ENCODE data around the gene PKMYT1. TPM values are rescaled to one million over a fixed set of nuclear protein-coding genes. Genes with fewer than 3 reads are reported as not detected.
"Not testable (repeated sequence)": the region's sequence is repeated elsewhere in the genome, so short reads cannot be mapped to it uniquely, and the experiment has no call there.

PKMYT1 gene
- total RNA-seq, 2 experiments from 2014 or later: 144 to 145 TPM

- Mint-ChIP-seq H3K4me1 (no peaks in the 10 kb centered on the region), H3K36me3 (peaks cover 2% of the 10 kb centered on the region), H3K9me3 (no peaks in the 10 kb centered on the region), H3K27me3 (peaks cover 14% of the 10 kb centered on the region), H3K27ac (no peak overlapping the region), H3K4me3 (no peak overlapping the region)
- DNase-seq: no peak
Observed at GRCh38 chr16:2953706-2954627, 26.3 kb downstream of the PKMYT1 start.

DNA sequence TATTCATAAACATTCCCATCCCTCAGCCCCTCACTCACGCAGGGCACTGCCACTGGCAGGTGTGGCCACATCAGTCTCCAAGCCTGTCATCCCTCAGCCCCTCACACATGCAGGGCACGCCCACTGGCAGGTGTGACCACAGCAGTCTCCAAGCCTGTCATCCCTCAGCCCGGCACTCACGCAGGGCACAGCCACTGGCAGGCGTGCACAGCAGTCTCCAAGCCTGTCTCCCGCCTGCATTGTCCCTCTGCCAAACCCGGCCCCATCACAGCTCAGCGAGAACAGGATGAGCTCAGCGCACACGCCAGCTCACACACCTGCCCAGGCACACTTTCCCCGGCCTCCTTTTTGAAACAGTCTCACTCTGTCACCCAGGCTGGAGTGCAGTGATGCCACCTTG lies 27.6 kb downstream of the PKMYT1 start:
- no peak for DNase-seq
- peaks cover 2% of the 10 kb centered on the region for H3K36me3 Mint-ChIP-seq
- no peak overlapping the region for H3K4me3 Mint-ChIP-seq
- peaks cover 14% of the 10 kb centered on the region for H3K27me3 Mint-ChIP-seq
- no peaks in the 10 kb centered on the region for H3K4me1 Mint-ChIP-seq
- no peak overlapping the region for H3K27ac Mint-ChIP-seq
- no peaks in the 10 kb centered on the region for H3K9me3 Mint-ChIP-seq

GRCh38 chr16:2950773-2951172 lies 29.5 kb downstream of the PKMYT1 start:
- Mint-ChIP-seq H3K27me3 (no peaks in the 10 kb centered on the region), H3K36me3 (peaks cover 2% of the 10 kb centered on the region), H3K27ac (no peak overlapping the region), H3K4me1 (no peaks in the 10 kb centered on the region), H3K4me3 (no peak overlapping the region), H3K9me3 (no peaks in the 10 kb centered on the region)
- DNase-seq: no peak

DNA sequence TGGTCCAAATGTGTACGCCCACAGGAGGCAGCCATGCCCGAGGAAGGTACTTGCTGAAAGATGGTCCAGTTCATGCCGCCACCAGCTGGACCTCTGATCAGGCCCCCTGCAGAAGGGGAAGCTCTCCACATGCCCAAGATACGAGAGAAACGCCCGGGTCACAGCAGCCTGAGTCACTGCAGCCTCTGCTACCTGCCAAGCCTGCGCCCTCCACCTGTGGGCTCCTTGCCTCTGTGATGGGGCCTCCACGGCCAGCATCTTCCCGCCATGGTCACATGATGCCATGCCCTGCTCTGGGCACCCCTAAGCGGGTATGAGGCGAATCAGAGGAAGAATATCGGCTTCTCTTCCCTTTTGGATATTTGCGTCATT lies 29.9 kb downstream of the PKMYT1 start:
- H3K27ac Mint-ChIP-seq: no peak overlapping the region
- no peak overlapping the region for H3K4me3 Mint-ChIP-seq
- no peaks in the 10 kb centered on the region for H3K9me3 Mint-ChIP-seq
- H3K36me3 Mint-ChIP-seq: peaks cover 2% of the 10 kb centered on the region
- H3K27me3 Mint-ChIP-seq: no peaks in the 10 kb centered on the region
- no peaks in the 10 kb centered on the region for H3K4me1 Mint-ChIP-seq
- no peak for DNase-seq

GRCh38 chr16:2949705-2950352 lies 30.4 kb downstream of the PKMYT1 start:
- Mint-ChIP-seq H3K4me3 (no peak overlapping the region), H3K9me3 (no peaks in the 10 kb centered on the region), H3K27ac (no peak overlapping the region), H3K4me1 (no peaks in the 10 kb centered on the region), H3K27me3 (no peaks in the 10 kb centered on the region), H3K36me3 (peaks cover 2% of the 10 kb centered on the region)
- no peak for DNase-seq

GRCh38 chr16:2948807-2949704 lies 31.2 kb downstream of the PKMYT1 start:
- Mint-ChIP-seq H3K36me3 (peaks cover 2% of the 10 kb centered on the region), H3K4me3 (no peak overlapping the region), H3K4me1 (no peaks in the 10 kb centered on the region), H3K9me3 (no peaks in the 10 kb centered on the region), H3K27ac (no peak overlapping the region), H3K27me3 (no peaks in the 10 kb centered on the region)
- no peak for DNase-seq

DNA sequence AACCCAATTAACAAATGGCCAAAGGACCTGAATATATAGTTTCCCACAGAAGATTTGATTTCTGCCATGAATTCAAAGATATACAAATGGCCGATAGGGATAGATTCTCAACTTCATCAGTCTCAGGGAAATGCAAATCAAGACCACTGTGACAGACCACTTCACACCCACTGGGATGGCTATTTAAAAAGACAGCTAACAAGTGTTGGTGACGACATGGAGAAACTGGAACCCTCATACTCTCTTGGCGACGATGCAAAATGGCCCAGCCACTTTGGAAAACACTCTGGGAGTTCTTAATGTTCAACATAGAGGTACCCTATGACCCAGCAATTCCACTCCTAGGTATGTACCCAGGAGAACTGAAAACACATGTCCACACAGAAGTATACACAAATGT lies 33.6 kb downstream of the PKMYT1 start:
- H3K4me1 Mint-ChIP-seq: no peaks in the 10 kb centered on the region
- no peaks in the 10 kb centered on the region for H3K9me3 Mint-ChIP-seq
- H3K4me3 Mint-ChIP-seq: no peak overlapping the region
- H3K27ac Mint-ChIP-seq: no peak overlapping the region
- no peaks in the 10 kb centered on the region for H3K27me3 Mint-ChIP-seq
- H3K36me3 Mint-ChIP-seq: peaks cover 6% of the 10 kb centered on the region
- no peak for DNase-seq

GRCh38 chr16:2943716-2944115 lies 36.5 kb downstream of the PKMYT1 start:
- H3K4me3 Mint-ChIP-seq, DNase-seq, H3K36me3 Mint-ChIP-seq, H3K27me3 Mint-ChIP-seq, H3K4me1 Mint-ChIP-seq, H3K9me3 Mint-ChIP-seq, H3K27ac Mint-ChIP-seq: not testable (repeated sequence)

DNA sequence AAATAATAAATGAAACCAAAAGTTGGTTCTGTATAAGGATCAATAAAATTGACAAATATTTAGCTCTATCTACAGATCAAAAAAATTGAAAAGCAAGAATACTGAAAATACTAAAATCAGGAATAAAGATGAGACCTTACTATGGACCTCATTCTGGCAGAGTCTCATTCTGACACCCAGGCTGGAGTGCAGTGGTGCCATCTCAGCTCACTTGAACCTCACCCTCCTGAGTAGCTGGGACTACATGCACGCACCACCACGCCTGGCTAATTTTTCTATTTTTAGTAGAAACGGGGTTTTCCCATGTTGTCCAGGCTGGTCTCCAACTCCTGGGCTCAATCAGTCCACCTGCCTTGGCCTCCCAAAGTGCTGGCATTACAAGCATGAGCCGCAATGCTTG lies 38.2 kb downstream of the PKMYT1 start:
- H3K4me3 Mint-ChIP-seq: no peak overlapping the region
- no peak overlapping the region for H3K27ac Mint-ChIP-seq
- peaks cover 9% of the 10 kb centered on the region for H3K36me3 Mint-ChIP-seq
- DNase-seq: no peak
- no peaks in the 10 kb centered on the region for H3K27me3 Mint-ChIP-seq
- H3K9me3 Mint-ChIP-seq: no peaks in the 10 kb centered on the region
- H3K4me1 Mint-ChIP-seq: no peaks in the 10 kb centered on the region

GRCh38 chr16:2939968-2940367 lies 40.3 kb downstream of the PKMYT1 start:
- Mint-ChIP-seq H3K27me3 (no peaks in the 10 kb centered on the region), H3K27ac (no peak overlapping the region), H3K4me1 (no peaks in the 10 kb centered on the region), H3K36me3 (peaks cover 13% of the 10 kb centered on the region), H3K4me3 (no peak overlapping the region), H3K9me3 (no peaks in the 10 kb centered on the region)
- DNase-seq: no peak

DNA sequence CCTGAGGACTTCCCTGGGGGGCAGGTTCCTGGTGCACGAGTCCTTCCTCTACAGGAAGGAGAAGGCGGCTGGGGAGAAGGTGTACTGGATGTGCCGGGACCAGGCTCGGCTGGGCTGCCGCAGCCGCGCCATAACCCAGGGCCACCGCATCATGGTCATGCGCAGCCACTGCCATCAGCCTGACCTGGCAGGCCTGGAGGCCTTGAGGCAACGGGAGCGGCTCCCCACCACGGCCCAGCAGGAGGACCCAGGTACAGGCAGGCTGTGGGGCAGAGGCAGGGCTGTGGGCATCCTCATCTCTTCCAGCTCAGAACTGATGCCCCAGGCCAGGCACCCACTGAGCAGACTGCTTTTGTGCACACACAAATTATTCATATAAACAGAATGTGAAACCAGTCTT lies 42.0 kb downstream of the PKMYT1 start:
- no peaks in the 10 kb centered on the region for H3K9me3 Mint-ChIP-seq
- peaks cover 16% of the 10 kb centered on the region for H3K36me3 Mint-ChIP-seq
- no peak overlapping the region for H3K27ac Mint-ChIP-seq
- no peak overlapping the region for H3K4me3 Mint-ChIP-seq
- no peaks in the 10 kb centered on the region for H3K27me3 Mint-ChIP-seq
- no peak for DNase-seq
- no peaks in the 10 kb centered on the region for H3K4me1 Mint-ChIP-seq

DNA sequence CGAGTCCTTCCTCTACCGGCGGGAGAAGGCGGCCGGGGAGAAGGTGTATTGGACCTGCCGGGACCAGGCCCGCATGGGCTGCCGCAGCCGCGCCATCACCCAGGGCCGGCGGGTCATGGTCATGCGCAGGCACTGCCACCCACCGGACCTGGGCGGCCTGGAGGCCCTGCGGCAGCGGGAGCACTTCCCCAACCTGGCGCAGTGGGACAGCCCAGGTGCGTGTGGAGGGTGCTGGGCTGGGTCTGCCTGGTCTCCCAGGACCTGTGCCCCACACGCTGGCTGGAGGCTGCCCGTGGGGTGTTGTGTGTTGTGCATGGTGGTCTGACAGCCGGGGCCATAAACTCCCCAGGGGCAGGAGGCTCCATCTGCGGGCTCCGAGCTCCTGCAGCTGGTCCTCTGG lies 43.1 kb downstream of the PKMYT1 start:
- no peak overlapping the region for H3K4me3 Mint-ChIP-seq
- H3K27me3 Mint-ChIP-seq: no peaks in the 10 kb centered on the region
- H3K27ac Mint-ChIP-seq: no peak overlapping the region
- no peak for DNase-seq
- no peaks in the 10 kb centered on the region for H3K4me1 Mint-ChIP-seq
- H3K9me3 Mint-ChIP-seq: no peaks in the 10 kb centered on the region
- H3K36me3 Mint-ChIP-seq: peaks cover 14% of the 10 kb centered on the region

DNA sequence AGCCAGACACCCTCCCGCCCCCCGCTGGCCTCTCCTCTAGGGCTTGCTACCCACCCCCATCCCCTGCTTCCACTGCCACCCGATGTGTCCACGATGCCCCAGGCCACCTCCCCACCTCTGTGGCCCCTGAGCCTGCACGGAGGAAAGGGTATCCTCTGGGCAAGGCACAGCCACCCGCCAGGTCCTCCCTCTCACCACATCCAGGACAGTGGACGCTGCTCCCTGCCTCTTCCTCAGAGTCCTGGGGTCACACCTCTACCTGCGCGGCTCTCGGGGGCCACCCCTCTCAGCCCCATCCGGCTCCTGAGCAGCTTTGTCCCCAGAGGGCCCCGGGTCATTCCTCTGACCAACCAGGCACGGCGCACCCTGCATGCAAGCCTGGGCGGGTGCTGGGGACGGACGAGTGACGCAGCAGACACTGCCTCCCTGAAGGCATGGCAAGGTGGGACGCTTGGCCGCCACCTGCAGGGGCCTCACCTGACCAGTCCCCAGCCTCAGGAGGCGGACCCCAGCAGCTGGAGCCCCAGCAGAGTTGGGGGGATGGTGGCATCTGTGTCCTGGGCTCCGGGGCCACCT lies 43.7 kb downstream of the PKMYT1 start:
- Mint-ChIP-seq H3K36me3 (peaks cover 12% of the 10 kb centered on the region), H3K9me3 (no peaks in the 10 kb centered on the region), H3K4me3 (no peak overlapping the region), H3K27me3 (no peaks in the 10 kb centered on the region), H3K4me1 (no peaks in the 10 kb centered on the region), H3K27ac (no peak overlapping the region)
- DNase-seq: no peak

GRCh38 chr16:2934450-2934849 lies 45.8 kb downstream of the PKMYT1 start:
- Mint-ChIP-seq H3K9me3 (no peaks in the 10 kb centered on the region), H3K27me3 (no peaks in the 10 kb centered on the region), H3K27ac (no peak overlapping the region), H3K4me1 (no peaks in the 10 kb centered on the region), H3K4me3 (no peak overlapping the region), H3K36me3 (peaks cover 11% of the 10 kb centered on the region)
- no peak for DNase-seq

- peaks cover 8% of the 10 kb centered on the region for H3K36me3 Mint-ChIP-seq
- DNase-seq: no peak
- no peak overlapping the region for H3K27ac Mint-ChIP-seq
- no peak overlapping the region for H3K4me3 Mint-ChIP-seq
- H3K27me3 Mint-ChIP-seq: no peaks in the 10 kb centered on the region
- H3K9me3 Mint-ChIP-seq: no peaks in the 10 kb centered on the region
- no peaks in the 10 kb centered on the region for H3K4me1 Mint-ChIP-seq
Observed at GRCh38 chr16:2933701-2934100, 46.5 kb downstream of the PKMYT1 start.

All from activated naive CD8-positive, alpha-beta T cell treated with anti-CD3 and anti-CD28 coated beads for 36 hours (primary cell).